Neural crest cell (in vitro differentiated cells): Measurements from ENCODE around the gene DOK6. TPM values are rescaled to one million over a fixed set of nuclear protein-coding genes. Genes with fewer than 3 reads are reported as not detected.

ENCODE experiments used
- DNase-seq: peaks from one replicate; pipeline ENCODE4 v3.0.0; 2021; ENCODE audit warnings: low read depth, mixed read lengths, low spot score
- H3K27ac Mint-ChIP-seq: one replicate; pipeline ENCODE4 v1.8.0; 2021; ENCODE audit warnings: mild to moderate bottlenecking, mixed read lengths; ENCODE audit not compliant: unreplicated experiment
- H3K27me3 Mint-ChIP-seq: 2 replicates; pipeline ENCODE4 v1.8.0; 2021; ENCODE audit warnings: low read depth, mild to moderate bottlenecking, mixed read lengths
- H3K36me3 Mint-ChIP-seq: 2 replicates; pipeline ENCODE4 v1.8.0; 2021; ENCODE audit warnings: low read depth, mild to moderate bottlenecking, mixed read lengths
- H3K4me1 Mint-ChIP-seq: 2 replicates; pipeline ENCODE4 v1.8.0; 2021; ENCODE audit warnings: mixed read lengths
- H3K4me3 Mint-ChIP-seq: one replicate; pipeline ENCODE4 v1.8.0; 2021; ENCODE audit warnings: mild to moderate bottlenecking, mixed read lengths
- H3K9me3 Mint-ChIP-seq: 2 replicates; pipeline ENCODE4 v1.8.0; 2021; ENCODE audit warnings: mixed read lengths
- CTCF ChIP-seq: fragments of 200-600 bp; sonication (generic); conservative IDR thresholded peaks from 2 replicates; pipeline ENCODE4 v1.5.0; 2021; ENCODE audit warnings: antibody characterized with exemption, mild to moderate bottlenecking
- total RNA-seq: library from RNA; stranded (reverse); gene quantifications from 2 replicates; pipeline ENCODE4 v1.2.1, GENCODE V29; 2021

The DOK6 gene
- total RNA-seq, 1 donor from 2014 or later: 3.6 TPM

DNA sequence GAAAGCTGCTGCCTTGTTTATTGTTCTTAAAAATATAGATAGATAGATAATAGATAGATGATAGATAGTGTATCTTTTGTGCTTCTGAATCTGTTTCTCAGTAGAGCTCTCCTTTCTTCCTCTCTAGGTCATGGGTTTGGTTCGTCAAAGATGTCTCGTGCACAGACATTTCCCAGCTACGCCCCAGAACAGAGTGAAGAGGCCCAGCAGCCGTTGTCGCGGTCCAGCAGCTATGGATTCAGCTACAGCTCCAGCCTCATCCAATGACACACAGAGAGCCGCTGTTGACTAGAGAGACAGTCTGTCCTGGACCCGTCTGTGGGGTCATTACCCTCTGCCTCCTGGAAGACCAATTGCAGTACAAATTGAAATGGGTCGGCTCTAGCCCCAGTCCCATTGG, 440.4 kb downstream of the DOK6 start:
- no peak for TF ChIP-seq CTCF
- no peaks in the 10 kb centered on the region for H3K9me3 Mint-ChIP-seq
- no peak overlapping the region for H3K27ac Mint-ChIP-seq
- no peak for DNase-seq
- no peaks in the 10 kb centered on the region for H3K27me3 Mint-ChIP-seq
- no peaks in the 10 kb centered on the region for H3K36me3 Mint-ChIP-seq
- H3K4me1 Mint-ChIP-seq: no peaks in the 10 kb centered on the region
- H3K4me3 Mint-ChIP-seq: no peak overlapping the region

- no peaks in the 10 kb centered on the region for H3K27me3 Mint-ChIP-seq
- H3K36me3 Mint-ChIP-seq: no peaks in the 10 kb centered on the region
- H3K9me3 Mint-ChIP-seq: no peaks in the 10 kb centered on the region
- H3K4me3 Mint-ChIP-seq: no peak overlapping the region
- TF ChIP-seq CTCF: no peak
- H3K4me1 Mint-ChIP-seq: no peaks in the 10 kb centered on the region
- no peak for DNase-seq
- no peak overlapping the region for H3K27ac Mint-ChIP-seq
Measured at GRCh38 chr18:69843015-69843414, 442.3 kb downstream of the DOK6 start.

- Mint-ChIP-seq H3K27me3 (no peaks in the 10 kb centered on the region), H3K27ac (no peak overlapping the region), H3K9me3 (no peaks in the 10 kb centered on the region), H3K36me3 (no peaks in the 10 kb centered on the region), H3K4me1 (no peaks in the 10 kb centered on the region), H3K4me3 (no peak overlapping the region)
- no peak for TF ChIP-seq CTCF
- no peak for DNase-seq
Measured at GRCh38 chr18:69844656-69845055, 444.0 kb downstream of the DOK6 start.

GRCh38 chr18:69845593-69846506, 445.2 kb downstream of the DOK6 start:
- no peaks in the 10 kb centered on the region for H3K9me3 Mint-ChIP-seq
- no peak for TF ChIP-seq CTCF

DNA sequence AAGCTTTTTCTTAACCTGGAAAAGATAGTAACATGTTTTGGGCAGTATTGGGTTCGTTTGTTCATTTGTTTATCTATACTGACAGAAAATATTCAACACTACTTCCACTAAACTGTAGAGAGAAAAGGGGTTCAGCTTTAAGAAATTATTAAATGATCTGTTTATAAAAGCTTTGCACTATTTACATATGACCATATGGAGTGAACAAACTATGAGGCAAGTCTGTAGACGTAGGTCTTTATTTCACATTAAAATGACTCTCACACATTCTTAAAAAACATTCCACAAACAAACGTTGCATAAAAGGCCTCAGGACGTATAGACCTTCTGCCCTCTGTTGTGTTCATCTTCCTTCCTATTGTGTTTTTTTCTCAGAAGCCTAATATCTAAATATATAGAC, 452.4 kb downstream of the DOK6 start:
- H3K27me3 Mint-ChIP-seq: no peaks in the 10 kb centered on the region

More at GRCh38 chr18:69845593-69846506, 445.2 kb downstream of the DOK6 start:
- H3K4me1 Mint-ChIP-seq: no peaks in the 10 kb centered on the region
- H3K27me3 Mint-ChIP-seq: no peaks in the 10 kb centered on the region
- H3K36me3 Mint-ChIP-seq: no peaks in the 10 kb centered on the region
- H3K27ac Mint-ChIP-seq: no peak overlapping the region
- DNase-seq: no peak
- no peak overlapping the region for H3K4me3 Mint-ChIP-seq

More for the DNA sequence above, 452.4 kb downstream of the DOK6 start:
- Mint-ChIP-seq H3K27ac (no peak overlapping the region), H3K4me3 (no peak overlapping the region), H3K9me3 (peaks cover 2% of the 10 kb centered on the region), H3K4me1 (no peaks in the 10 kb centered on the region), H3K36me3 (no peaks in the 10 kb centered on the region)
- DNase-seq: no peak
- TF ChIP-seq CTCF: no peak
